K562 (cell line): ENCODE measurements around the gene BCKDK. TPM values are rescaled to one million over a fixed set of nuclear protein-coding genes. Genes with fewer than 3 reads are reported as not detected.

ENCODE experiments used
- ARID2 ChIP-seq: fragments of 450-650 bp; IDR thresholded peaks from 2 replicates; pipeline ENCODE4 v1.6.1; 2017; ENCODE audit warnings: antibody characterized with exemption, mild to moderate bottlenecking
- BCL6 ChIP-seq: fragments of 250-450 bp; sonication (Bioruptor Pico); IDR thresholded peaks from 2 replicates; pipeline ENCODE4 v1.4.0; 2020
- GABPB2 ChIP-seq: fragments of 250-450 bp; sonication (Bioruptor Pico); conservative IDR thresholded peaks from 2 replicates; pipeline ENCODE4 v1.5.1; 2021; ENCODE audit warnings: mild to moderate bottlenecking
- GTF2A2 ChIP-seq: IDR thresholded peaks from 2 replicates; pipeline ENCODE4 v1.6.1; 2016; ENCODE audit warnings: mild to moderate bottlenecking, missing genetic modification characterization, missing compliant biosample characterization
- KDM5B ChIP-seq: fragments of 200-600 bp; sonication (generic); IDR thresholded peaks from 2 replicates; pipeline ENCODE4 v1.6.1; 2012; ENCODE audit warnings: low read depth, mild to moderate bottlenecking, moderate library complexity, low read length, control low read depth, inconsistent platforms; ENCODE audit not compliant: insufficient replicate concordance
- MCM7 ChIP-seq, 2 experiments: fragments of 450-650 bp; IDR thresholded peaks; 2 replicates each; pipeline ENCODE4 v1.6.1; 2016 to 2018
- NELFE ChIP-seq: IDR thresholded peaks from 2 replicates; pipeline ENCODE4 v1.6.1; 2011; ENCODE audit warnings: mild to moderate bottlenecking; ENCODE audit not compliant: insufficient read depth, insufficient read length
- NFYB ChIP-seq: IDR thresholded peaks from 2 replicates; pipeline ENCODE4 v1.6.1; 2011; ENCODE audit warnings: mild to moderate bottlenecking, moderate library complexity; ENCODE audit not compliant: insufficient read length; ENCODE audit errors: extremely low read depth
- POLR2B ChIP-seq: fragments of 450-650 bp; IDR thresholded peaks from 2 replicates; pipeline ENCODE4 v1.6.1; 2018; ENCODE audit warnings: low read depth; ENCODE audit not compliant: partially characterized antibody
- TRIM25 ChIP-seq: fragments of 450-650 bp; IDR thresholded peaks from 2 replicates; pipeline ENCODE4 v1.7.0; 2016; ENCODE audit warnings: borderline replicate concordance
- ZBTB40 ChIP-seq, 2 experiments: fragments of 450-650 bp in 1 of 2; sonication (generic) in 1 of 2; formaldehyde crosslinking in 1 of 2; IDR thresholded peaks; 2 replicates each; pipeline versions ENCODE4 v1.7.1 to v1.9.0; 2016 to 2022; ENCODE audit warnings: inconsistent platforms in 1 of 2, mild to moderate bottlenecking in 1 of 2, missing genetic modification reagents in 1 of 2
- ZNF512 ChIP-seq: IDR thresholded peaks from 2 replicates; pipeline ENCODE4 v1.6.1; 2016; ENCODE audit warnings: missing genetic modification characterization, missing compliant biosample characterization
- ZNF57 ChIP-seq: fragments of 450-650 bp; formaldehyde crosslinking; IDR thresholded peaks from 2 replicates; pipeline ENCODE4 v1.4.0; 2020; ENCODE audit warnings: mild to moderate bottlenecking, moderate library complexity
- ZNF778 ChIP-seq: fragments of 450-650 bp; formaldehyde crosslinking; IDR thresholded peaks from 2 replicates; pipeline ENCODE4 v1.4.0; 2020; ENCODE audit warnings: mild to moderate bottlenecking, moderate library complexity
- polyA plus RNA-seq, 8 experiments: library from polyadenylated mRNA; depleted of rRNA in 4 of 8; stranded (reverse) in 5 of 8; unstranded in 3 of 8; fragments of >200 nt; fragmentation: Nextera tagmentation in 2 of 8; fragmentation: Illumina TruSeq in 1 of 8; extraction: Ambion mirVana in 2 of 8; extraction: Trizol in 1 of 8; gene quantifications; 2 replicates each; pipeline versions ENCODE4 v1.2.1 to v1.2.3, GENCODE V29; 2011 to 2014; ENCODE audit warnings: inconsistent platforms in 1 of 8, missing spikeins in 1 of 8
- total RNA-seq, 7 experiments: library from RNA; depleted of rRNA in 6 of 7; stranded (reverse); fragments of >200 nt in 6 of 7; fragmentation: Illumina TruSeq in 2 of 7; extraction: Trizol in 2 of 7; gene quantifications; 2 replicates each; pipeline versions ENCODE4 v1.2.1 to v1.2.3, GENCODE V29; 2011 to 2021; ENCODE audit warnings: low replicate concordance in 1 of 7

BCKDK gene
- total and polyA plus RNA-seq, 9 of the 15 experiments (the other 6 are each of a cell fraction or from before 2014, with no cell fraction given) = 0.58 to 34.8 (median 13.1) TPM

- no peak for TF ChIP-seq ZBTB40 (IDR thresholded peaks at IDR 0.05)
- no peak for TF ChIP-seq ZBTB40 (CRISPR knock-in tag; IDR thresholded peaks at IDR 0.05)
- no peak for TF ChIP-seq ZNF778 (CRISPR knock-in tag)
- TF ChIP-seq POLR2B = peak; percentile 20
- no peak for TF ChIP-seq TRIM25
- no peak for TF ChIP-seq ZNF512 (tag)
- no peak for TF ChIP-seq KDM5B
- TF ChIP-seq GTF2A2 = peak; percentile 65; the same call in 1 of the 2 replicates
- TF ChIP-seq NELFE = no peak
- TF ChIP-seq BCL6 = no peak
- peak; percentile 53; the same call in 1 of the 2 replicates for TF ChIP-seq ZNF57
- TF ChIP-seq NFYB = no peak
- no peak for TF ChIP-seq MCM7 (IDR thresholded peaks at IDR 0.05)
- no peak for TF ChIP-seq ARID2
- TF ChIP-seq GABPB2 (CRISPR knock-in tag) = no peak
Observed at GRCh38 chr16:31073142-31073969, 34.8 kb upstream of the BCKDK start (continued).
